ENCODE results near the gene B4GALT2.

The B4GALT2 gene

DNA sequence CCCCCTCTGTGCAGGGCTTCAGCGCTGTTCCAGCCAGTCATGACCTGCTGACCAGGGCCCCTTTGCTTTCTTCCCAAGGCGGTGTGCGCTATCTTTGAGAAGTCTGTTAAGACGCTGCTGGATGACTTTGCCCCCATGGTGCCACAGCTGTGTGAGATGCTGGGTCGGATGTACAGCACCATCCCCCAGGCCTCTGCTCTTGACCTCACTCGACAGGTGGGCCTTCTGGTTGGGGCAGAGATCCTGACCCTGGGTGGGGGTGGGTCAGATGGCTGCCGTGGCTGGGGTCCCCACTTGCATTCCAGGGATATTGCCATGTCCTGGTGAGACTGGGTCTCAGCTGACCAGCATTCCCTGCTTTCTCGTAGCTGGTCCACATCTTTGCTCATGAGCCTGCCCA, 18.2 kb upstream of the B4GALT2 start:
- no peak overlapping the region for H2AFZ ChIP-seq (ENCODE audit: low read depth, low read length)
- no peaks in the 10 kb centered on the region for H3K9me3 ChIP-seq (ENCODE audit: insufficient read depth, low read length, severe bottlenecking)
- no peaks in the 10 kb centered on the region for H3K4me1 ChIP-seq (ENCODE audit: insufficient read depth, low read length)
- H3K27ac ChIP-seq (ENCODE audit: low read length) = no peak overlapping the region
- H3K79me2 ChIP-seq (ENCODE audit: insufficient read depth, low read length) = no peaks in the 10 kb centered on the region
- DNase-seq = no peak
- no peaks in the 10 kb centered on the region for H4K20me1 ChIP-seq (ENCODE audit: insufficient read depth, low read length)
- no peak overlapping the region for H3K4me3 ChIP-seq (ENCODE audit: low read depth in 1 of 2, low read length in 2 of 2)
- ATAC-seq (ENCODE audit: insufficient read depth, low read depth) = no peak
- peaks cover 47% of the 10 kb centered on the region for H3K36me3 ChIP-seq (ENCODE audit: insufficient read depth, low read length)
- no peak overlapping the region for H3K9ac ChIP-seq (ENCODE audit: low read depth, low read length)
- no peak for TF ChIP-seq EZH2 (IDR thresholded peaks at IDR 0.05; ENCODE audit: borderline replicate concordance, low read depth, low read length, severe bottlenecking)
- TF ChIP-seq CTCF (IDR thresholded peaks at IDR 0.05; ENCODE audit: borderline replicate concordance, extremely low read depth, low read length, poor library complexity, severe bottlenecking) = no peak
- H3K4me2 ChIP-seq (ENCODE audit: insufficient read depth, low read length) = no peak overlapping the region
- no peaks in the 10 kb centered on the region for H3K27me3 ChIP-seq (ENCODE audit: insufficient read depth, low read length, poor library complexity)

- ATAC-seq (ENCODE audit: insufficient read depth, low read depth) (no peak), DNase-seq (no peak)
- H4K20me1 ChIP-seq (ENCODE audit: insufficient read depth, low read length) = no peaks in the 10 kb centered on the region
- H3K27me3 ChIP-seq (ENCODE audit: insufficient read depth, low read length, poor library complexity) = no peaks in the 10 kb centered on the region
- TF ChIP-seq EZH2 (IDR thresholded peaks at IDR 0.05; ENCODE audit: borderline replicate concordance, low read depth, low read length, severe bottlenecking) (no peak), CTCF (IDR thresholded peaks at IDR 0.05; ENCODE audit: borderline replicate concordance, extremely low read depth, low read length, poor library complexity, severe bottlenecking) (no peak)
- no peak overlapping the region for H3K4me3 ChIP-seq (ENCODE audit: low read depth in 1 of 2, low read length in 2 of 2)
- peaks cover 43% of the 10 kb centered on the region for H3K36me3 ChIP-seq (ENCODE audit: insufficient read depth, low read length)
- no peak overlapping the region for H3K4me2 ChIP-seq (ENCODE audit: insufficient read depth, low read length)
- H3K27ac ChIP-seq (ENCODE audit: low read length) = no peak overlapping the region
- no peak overlapping the region for H3K9ac ChIP-seq (ENCODE audit: low read depth, low read length)
- no peak overlapping the region for H2AFZ ChIP-seq (ENCODE audit: low read depth, low read length)
- H3K79me2 ChIP-seq (ENCODE audit: insufficient read depth, low read length) = no peaks in the 10 kb centered on the region
- no peaks in the 10 kb centered on the region for H3K4me1 ChIP-seq (ENCODE audit: insufficient read depth, low read length)
- H3K9me3 ChIP-seq (ENCODE audit: insufficient read depth, low read length, severe bottlenecking) = no peaks in the 10 kb centered on the region
Observed at GRCh38 chr1:43961692-43962091, 17.3 kb upstream of the B4GALT2 start.

DNA sequence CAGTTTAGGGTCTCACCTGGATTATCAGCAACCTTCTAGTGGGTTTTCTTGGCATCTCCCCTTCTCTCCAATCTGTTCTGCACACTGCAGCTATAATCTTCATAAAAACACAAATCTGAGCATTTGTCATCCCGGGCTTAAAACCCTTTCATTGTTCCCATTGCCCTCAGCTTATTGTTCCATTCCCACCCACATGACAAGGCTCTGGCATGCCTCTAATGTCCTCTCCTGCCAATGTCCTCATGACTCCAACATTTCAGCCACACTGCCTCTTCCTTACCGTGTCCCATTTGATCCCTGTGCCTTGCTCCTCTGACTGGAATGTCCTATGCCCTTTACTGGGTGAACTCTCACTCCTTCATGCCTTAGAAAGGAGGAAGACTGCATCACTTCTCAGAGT, 16.7 kb upstream of the B4GALT2 start:
- H3K4me2 ChIP-seq (ENCODE audit: insufficient read depth, low read length) = no peak overlapping the region
- no peaks in the 10 kb centered on the region for H4K20me1 ChIP-seq (ENCODE audit: insufficient read depth, low read length)
- TF ChIP-seq EZH2 (IDR thresholded peaks at IDR 0.05; ENCODE audit: borderline replicate concordance, low read depth, low read length, severe bottlenecking) (no peak), CTCF (IDR thresholded peaks at IDR 0.05; ENCODE audit: borderline replicate concordance, extremely low read depth, low read length, poor library complexity, severe bottlenecking) (no peak)
- no peak overlapping the region for H3K9ac ChIP-seq (ENCODE audit: low read depth, low read length)
- H3K36me3 ChIP-seq (ENCODE audit: insufficient read depth, low read length) = peaks cover 37% of the 10 kb centered on the region
- H3K4me3 ChIP-seq (ENCODE audit: low read depth in 1 of 2, low read length in 2 of 2) = no peak overlapping the region
- no peak overlapping the region for H3K27ac ChIP-seq (ENCODE audit: low read length)
- ATAC-seq (ENCODE audit: insufficient read depth, low read depth) (no peak), DNase-seq (no peak)
- no peaks in the 10 kb centered on the region for H3K27me3 ChIP-seq (ENCODE audit: insufficient read depth, low read length, poor library complexity)
- no peaks in the 10 kb centered on the region for H3K4me1 ChIP-seq (ENCODE audit: insufficient read depth, low read length)
- no peak overlapping the region for H2AFZ ChIP-seq (ENCODE audit: low read depth, low read length)
- no peaks in the 10 kb centered on the region for H3K9me3 ChIP-seq (ENCODE audit: insufficient read depth, low read length, severe bottlenecking)
- H3K79me2 ChIP-seq (ENCODE audit: insufficient read depth, low read length) = no peaks in the 10 kb centered on the region

DNA sequence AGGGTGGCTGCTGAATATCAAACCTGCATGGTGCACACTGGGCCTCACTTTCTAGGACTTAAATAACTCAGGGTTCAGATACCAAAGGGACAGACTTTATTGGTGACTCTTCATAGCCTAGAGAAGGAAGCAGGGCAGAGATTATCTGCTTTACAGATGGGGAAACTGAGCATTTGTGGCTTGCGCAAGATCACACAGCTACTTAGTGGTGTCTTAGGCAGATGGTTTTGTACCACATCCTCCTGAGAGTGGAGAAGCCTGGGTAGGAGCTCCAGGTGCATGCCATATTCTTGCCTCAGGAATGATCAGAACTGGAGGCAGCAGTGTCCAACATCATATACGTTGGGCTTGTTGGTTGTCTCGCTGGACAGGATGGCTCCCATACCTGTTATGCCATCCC, 16.0 kb upstream of the B4GALT2 start:
- H4K20me1 ChIP-seq (ENCODE audit: insufficient read depth, low read length) = 0 out of 2 replicates have a peak, but pooled peaks cover 3% of the 10 kb centered on the region
- no peak overlapping the region for H3K4me2 ChIP-seq (ENCODE audit: insufficient read depth, low read length)
- no peak overlapping the region for H3K9ac ChIP-seq (ENCODE audit: low read depth, low read length)
- H3K9me3 ChIP-seq (ENCODE audit: insufficient read depth, low read length, severe bottlenecking) = no peaks in the 10 kb centered on the region
- H2AFZ ChIP-seq (ENCODE audit: low read depth, low read length) = no peak overlapping the region
- peak; percentile 45; the same call in 1 of the 3 replicates for ATAC-seq (ENCODE audit: insufficient read depth, low read depth)
- H3K4me1 ChIP-seq (ENCODE audit: insufficient read depth, low read length) = no peaks in the 10 kb centered on the region
- H3K27ac ChIP-seq (ENCODE audit: low read length) = no peak overlapping the region
- peaks cover 33% of the 10 kb centered on the region for H3K36me3 ChIP-seq (ENCODE audit: insufficient read depth, low read length)
- no peak for DNase-seq
- no peak overlapping the region for H3K4me3 ChIP-seq (ENCODE audit: low read depth in 1 of 2, low read length in 2 of 2)
- no peaks in the 10 kb centered on the region for H3K27me3 ChIP-seq (ENCODE audit: insufficient read depth, low read length, poor library complexity)
- no peak for TF ChIP-seq CTCF (IDR thresholded peaks at IDR 0.05; ENCODE audit: borderline replicate concordance, extremely low read depth, low read length, poor library complexity, severe bottlenecking)
- no peak for TF ChIP-seq EZH2 (IDR thresholded peaks at IDR 0.05; ENCODE audit: borderline replicate concordance, low read depth, low read length, severe bottlenecking)
- H3K79me2 ChIP-seq (ENCODE audit: insufficient read depth, low read length) = no peaks in the 10 kb centered on the region

Data from DND-41 (cell line).